Measurements from ENCODE around the gene GPR137. TPM values are rescaled to one million over a fixed set of nuclear protein-coding genes. Genes with fewer than 3 reads are reported as not detected.

The GPR137 gene
- total and polyA plus RNA-seq, 9 of the 15 experiments (the other 6 are each of a cell fraction or from before 2014, with no cell fraction given) = 0.32 to 26.7 (median 10.7) TPM

DNA sequence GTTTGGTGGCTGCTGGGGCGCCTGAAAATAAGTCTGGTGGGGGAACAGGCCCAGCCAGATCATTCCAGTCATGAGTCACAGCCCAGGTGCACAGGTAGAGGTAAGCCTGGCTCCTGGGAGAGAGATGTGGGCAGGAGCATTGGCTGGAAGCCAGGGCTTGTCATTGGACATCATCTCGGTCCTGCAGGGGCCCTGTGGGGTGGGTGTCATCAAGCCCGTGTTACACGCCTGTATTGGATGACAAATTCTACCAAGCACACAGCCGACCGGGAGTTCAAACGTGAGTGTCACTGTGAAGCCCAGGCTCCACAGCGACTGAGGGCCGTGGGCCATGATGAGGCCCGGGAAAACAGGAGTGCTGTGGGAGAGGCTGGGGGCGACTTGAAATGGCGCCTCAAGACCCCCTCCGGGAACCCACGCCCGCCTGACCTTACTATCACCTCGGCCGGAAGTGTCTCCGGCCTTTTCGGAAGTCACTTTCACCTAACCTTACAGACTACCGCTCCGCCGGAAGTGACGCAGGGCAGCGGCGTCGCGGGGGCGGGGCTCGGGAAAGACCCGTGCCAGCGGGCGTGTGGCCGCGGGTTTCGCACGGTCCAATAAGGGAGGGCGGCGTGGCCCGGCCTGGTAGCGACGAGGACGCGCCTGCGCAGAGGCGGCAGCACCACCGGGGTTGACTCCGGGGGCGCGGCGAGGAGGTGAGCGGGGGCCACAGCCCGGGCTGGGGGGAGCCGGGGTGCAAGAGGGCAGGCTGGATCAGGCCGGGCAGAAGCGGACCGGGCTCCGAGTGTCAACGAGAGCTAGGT lies 45.0 kb upstream of the GPR137 start, which contains the start of gene FKBP2 (continued):
- TF ChIP-seq PHF8 (IDR thresholded peaks at IDR 0.05; ENCODE audit: borderline replicate concordance, low read length) (peak; percentile 88; the same call in 1 of the 2 replicates), HNRNPL (IDR thresholded peaks at IDR 0.05; ENCODE audit: low read depth, low read length) (0 out of 2 replicates have a peak, but pooled peaks have one; percentile 53), ZNF140 (CRISPR knock-in tag; IDR thresholded peaks at IDR 0.05) (no peak), ZFX (CRISPR knock-in tag; IDR thresholded peaks at IDR 0.05) (peak; percentile 90), BHLHE40 (IDR thresholded peaks at IDR 0.05; ENCODE audit: low read length) (peak; percentile 98), ZNF143 (CRISPR knock-in tag; IDR thresholded peaks at IDR 0.05) (no peak), GTF2F1 (IDR thresholded peaks at IDR 0.05; ENCODE audit: low read depth, low read length) (0 out of 2 replicates have a peak, but pooled peaks have one; percentile 50), KDM4B (IDR thresholded peaks at IDR 0.05; ENCODE audit: borderline replicate concordance in 2 of 2, low read depth in 1 of 2) (peak in 1 of 2 experiments; percentile 77; a peak in 1 of 4 replicates), KLF10 (CRISPR knock-in tag; IDR thresholded peaks at IDR 0.05) (no peak), NR4A1 (CRISPR knock-in tag; IDR thresholded peaks at IDR 0.05) (no peak; the same call in 1 of the 2 replicates), NR4A1 (tag; IDR thresholded peaks at IDR 0.05) (no peak; the same call in 1 of the 2 replicates), NBN (IDR thresholded peaks at IDR 0.05; ENCODE audit: low read depth) (no peak), ESRRA (IDR thresholded peaks at IDR 0.05; ENCODE audit: borderline replicate concordance, low read depth) (peak; percentile 95), RAD21 (CRISPR knock-in tag; conservative IDR thresholded peaks at IDR 0.05 in 1 of 2, IDR thresholded peaks at IDR 0.05 in 1 of 2) (no peak), RB1 (IDR thresholded peaks at IDR 0.05; ENCODE audit: low read depth) (peak; percentile 44), RAD51 (IDR thresholded peaks at IDR 0.05; ENCODE audit: borderline replicate concordance, low read depth) (no peak)
- TF ChIP-seq, protein P1, sequence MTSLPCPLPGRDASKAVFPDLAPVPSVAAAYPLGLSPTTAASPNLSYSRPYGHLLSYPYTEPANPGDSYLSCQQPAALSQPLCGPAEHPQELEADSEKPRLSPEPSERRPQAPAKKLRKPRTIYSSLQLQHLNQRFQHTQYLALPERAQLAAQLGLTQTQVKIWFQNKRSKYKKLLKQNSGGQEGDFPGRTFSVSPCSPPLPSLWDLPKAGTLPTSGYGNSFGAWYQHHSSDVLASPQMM (CRISPR knock-in tag; IDR thresholded peaks at IDR 0.05) = no peak
- TF ChIP-seq, protein P2, sequence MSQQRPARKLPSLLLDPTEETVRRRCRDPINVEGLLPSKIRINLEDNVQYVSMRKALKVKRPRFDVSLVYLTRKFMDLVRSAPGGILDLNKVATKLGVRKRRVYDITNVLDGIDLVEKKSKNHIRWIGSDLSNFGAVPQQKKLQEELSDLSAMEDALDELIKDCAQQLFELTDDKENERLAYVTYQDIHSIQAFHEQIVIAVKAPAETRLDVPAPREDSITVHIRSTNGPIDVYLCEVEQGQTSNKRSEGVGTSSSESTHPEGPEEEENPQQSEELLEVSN (IDR thresholded peaks at IDR 0.05; ENCODE audit: borderline replicate concordance in 1 of 2, extremely low read depth in 1 of 2, insufficient read depth in 1 of 2, insufficient read length in 1 of 2, low read depth in 1 of 2, low read length in 1 of 2, poor library complexity in 1 of 2, severe bottlenecking in 1 of 2) = peak in 1 of 2 experiments; percentile 61
- TF ChIP-seq, protein P3, sequence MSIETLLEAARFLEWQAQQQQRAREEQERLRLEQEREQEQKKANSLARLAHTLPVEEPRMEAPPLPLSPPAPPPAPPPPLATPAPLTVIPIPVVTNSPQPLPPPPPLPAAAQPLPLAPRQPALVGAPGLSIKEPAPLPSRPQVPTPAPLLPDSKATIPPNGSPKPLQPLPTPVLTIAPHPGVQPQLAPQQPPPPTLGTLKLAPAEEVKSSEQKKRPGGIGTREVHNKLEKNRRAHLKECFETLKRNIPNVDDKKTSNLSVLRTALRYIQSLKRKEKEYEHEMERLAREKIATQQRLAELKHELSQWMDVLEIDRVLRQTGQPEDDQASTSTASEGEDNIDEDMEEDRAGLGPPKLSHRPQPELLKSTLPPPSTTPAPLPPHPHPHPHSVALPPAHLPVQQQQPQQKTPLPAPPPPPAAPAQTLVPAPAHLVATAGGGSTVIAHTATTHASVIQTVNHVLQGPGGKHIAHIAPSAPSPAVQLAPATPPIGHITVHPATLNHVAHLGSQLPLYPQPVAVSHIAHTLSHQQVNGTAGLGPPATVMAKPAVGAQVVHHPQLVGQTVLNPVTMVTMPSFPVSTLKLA (conservative IDR thresholded peaks at IDR 0.05) = peak; percentile 91 to 93
- TF ChIP-seq, protein P4, sequence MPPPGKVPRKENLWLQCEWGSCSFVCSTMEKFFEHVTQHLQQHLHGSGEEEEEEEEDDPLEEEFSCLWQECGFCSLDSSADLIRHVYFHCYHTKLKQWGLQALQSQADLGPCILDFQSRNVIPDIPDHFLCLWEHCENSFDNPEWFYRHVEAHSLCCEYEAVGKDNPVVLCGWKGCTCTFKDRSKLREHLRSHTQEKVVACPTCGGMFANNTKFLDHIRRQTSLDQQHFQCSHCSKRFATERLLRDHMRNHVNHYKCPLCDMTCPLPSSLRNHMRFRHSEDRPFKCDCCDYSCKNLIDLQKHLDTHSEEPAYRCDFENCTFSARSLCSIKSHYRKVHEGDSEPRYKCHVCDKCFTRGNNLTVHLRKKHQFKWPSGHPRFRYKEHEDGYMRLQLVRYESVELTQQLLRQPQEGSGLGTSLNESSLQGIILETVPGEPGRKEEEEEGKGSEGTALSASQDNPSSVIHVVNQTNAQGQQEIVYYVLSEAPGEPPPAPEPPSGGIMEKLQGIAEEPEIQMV (tag; conservative IDR thresholded peaks at IDR 0.05; ENCODE audit: low read depth) = 0 out of 2 replicates have a peak, but pooled peaks have one; percentile 14
